HG03039 (cell line): Measurements from ENCODE around the gene ESAM.

Experiments used
- ATAC-seq: cut with Tn5 transposase; IDR thresholded peaks from one replicate; pipeline ENCODE4 v1.9.1; 2021; ENCODE audit warnings: mild to moderate bottlenecking, moderate library complexity; ENCODE audit not compliant: unreplicated experiment

The ESAM gene

DNA sequence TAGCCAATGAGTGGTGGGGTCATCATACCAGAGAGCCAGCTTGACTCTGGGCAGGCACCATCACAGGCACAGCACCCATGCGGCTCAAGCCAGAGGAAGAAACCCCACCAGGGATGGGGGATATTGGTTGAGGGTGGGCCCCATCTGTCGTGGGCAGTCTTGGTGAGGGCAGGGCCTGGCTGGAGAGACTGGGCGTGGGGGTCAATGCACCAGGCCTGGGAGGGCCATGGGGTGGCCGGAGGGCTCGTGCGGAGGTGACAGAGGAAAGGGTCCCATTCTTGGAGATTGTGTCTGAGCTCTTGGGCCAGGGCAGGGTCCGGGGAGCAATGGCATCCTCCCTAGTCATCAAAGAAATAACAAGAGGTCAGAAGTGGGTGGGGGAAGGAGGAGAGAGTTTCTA lies 8.5 kb downstream of the ESAM start:
- no peak for ATAC-seq

DNA sequence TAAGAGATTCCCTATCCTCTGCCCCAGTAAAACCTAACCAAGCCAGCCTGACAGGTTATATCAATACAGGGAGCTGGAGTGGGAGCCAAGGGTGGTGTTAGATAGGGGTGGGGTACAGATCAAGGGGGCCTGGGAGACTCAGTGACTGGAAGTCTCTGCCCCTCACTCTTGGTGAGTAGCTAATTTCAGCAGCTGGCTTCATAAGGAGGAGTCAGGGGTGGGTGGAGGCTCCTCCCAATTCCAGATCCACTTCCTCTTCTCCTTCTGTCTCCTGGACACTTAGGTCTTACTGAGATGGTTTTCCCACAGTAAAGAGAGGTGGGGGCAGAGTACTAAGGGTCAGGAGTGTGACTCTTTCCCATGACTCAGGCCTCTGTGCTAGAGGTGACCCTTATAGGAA lies 8.9 kb downstream of the ESAM start:
- ATAC-seq, result no peak

DNA sequence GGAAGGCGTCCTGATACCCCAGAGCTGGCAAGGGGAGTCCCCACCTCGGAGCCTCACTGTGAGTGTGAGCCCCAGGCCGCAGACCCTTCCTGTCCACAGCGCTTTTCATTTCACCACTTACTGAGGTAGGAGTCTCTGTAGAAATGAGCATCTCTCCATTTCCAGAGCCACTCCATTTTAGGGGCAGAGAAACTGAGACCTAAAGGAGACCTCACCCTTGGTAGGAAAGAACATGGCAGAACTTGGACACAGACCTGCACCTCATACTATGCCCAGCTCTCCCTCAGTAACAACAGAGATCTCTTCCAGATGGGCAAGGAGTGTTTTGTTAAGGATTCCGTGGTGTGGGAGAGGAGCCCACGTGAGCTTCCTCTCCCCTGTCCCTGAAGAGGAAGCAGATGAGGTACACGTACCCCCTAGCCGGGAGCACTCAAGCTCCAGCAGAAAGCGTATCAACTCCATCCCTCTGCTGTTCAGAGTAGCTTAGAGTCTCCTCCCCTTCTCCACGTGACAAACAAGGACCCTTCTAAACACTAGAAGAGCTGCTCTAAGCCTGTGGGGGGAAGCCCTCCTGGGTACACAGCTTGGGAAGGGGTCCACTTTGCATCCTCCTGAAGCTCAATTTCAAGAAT lies 9.5 kb downstream of the ESAM start:
- ATAC-seq, result no peak

DNA sequence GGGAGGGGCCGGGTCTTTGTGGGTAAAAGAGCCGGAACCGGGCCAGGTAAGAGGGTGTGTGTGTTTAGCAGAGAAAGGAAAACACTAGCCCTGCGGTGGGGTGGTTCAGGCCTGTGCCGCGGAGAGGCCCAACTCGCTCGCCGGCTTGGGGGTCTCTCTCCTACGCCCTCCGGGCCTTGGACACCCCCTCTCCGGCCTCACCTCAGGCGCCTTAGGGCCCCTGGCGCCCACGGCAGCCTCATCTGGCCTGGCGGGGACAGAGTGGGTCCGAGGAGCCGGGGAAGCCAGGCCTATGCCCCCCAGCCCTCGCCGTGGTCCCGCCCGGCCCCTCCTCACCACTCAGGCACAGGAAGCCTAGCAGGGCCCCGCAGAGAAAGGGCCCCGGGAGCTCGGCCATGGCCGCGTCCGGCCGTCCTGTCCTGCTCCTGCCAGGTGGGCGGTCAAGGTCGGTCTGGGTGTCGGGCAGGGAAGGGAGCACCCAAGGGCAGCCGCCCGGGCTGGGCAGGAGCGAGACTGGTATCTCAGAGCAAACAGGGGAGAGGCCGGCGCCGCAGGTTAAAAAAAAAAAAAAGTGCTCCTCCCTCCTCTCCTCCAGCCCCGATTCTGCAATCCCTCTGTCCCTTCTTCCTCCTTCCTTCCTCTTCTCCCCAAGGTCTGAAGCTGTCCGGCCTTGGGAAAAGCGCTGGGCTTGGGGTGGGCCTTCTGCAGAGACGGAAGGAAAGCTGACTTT lies 10.2 kb downstream of the ESAM start, which contains the start of gene VSIG2:
Gene VSIG2 (minus strand): TSS at position 515 of the 730 bp plus-strand sequence. CDS start 118 bp downstream, at position 397.
- no peak for ATAC-seq

DNA sequence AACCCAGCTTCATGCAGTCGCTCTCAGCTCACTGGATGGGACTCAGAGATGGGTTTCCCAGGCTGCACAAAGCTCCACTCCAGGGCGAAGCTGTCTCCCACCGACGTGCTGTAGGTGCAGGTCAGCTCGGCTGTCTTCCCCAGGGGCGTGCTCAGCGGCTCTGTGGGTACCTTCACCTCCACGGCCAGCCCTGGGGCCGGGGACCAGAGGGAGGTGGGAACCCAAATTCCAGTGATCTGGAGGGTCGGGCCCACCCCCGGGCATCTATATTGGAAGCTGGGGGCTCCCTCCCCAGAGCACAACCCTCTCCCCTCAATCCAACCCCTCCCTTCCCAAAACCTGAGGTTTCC lies 10.7 kb downstream of the ESAM start:
- ATAC-seq, result no peak

DNA sequence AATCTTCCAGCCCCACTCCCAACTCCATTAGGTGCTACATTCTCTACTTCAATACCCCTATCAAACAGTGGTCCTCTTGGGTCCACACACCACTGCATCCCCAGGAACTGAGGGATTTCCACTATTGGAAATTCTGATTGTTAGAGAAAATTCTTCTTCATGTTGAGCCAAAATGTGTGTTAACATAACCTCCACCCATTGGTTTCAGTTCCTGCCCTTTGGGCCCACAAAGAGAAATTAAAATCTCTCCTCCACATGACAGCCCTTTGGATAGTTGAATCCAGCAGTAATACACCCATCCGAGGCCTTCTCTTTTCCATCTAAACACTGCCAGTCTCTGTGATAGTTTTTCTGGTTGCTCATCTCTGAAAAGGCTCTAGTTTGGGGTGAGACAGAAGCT lies 12.2 kb downstream of the ESAM start:
- ATAC-seq, result no peak

DNA sequence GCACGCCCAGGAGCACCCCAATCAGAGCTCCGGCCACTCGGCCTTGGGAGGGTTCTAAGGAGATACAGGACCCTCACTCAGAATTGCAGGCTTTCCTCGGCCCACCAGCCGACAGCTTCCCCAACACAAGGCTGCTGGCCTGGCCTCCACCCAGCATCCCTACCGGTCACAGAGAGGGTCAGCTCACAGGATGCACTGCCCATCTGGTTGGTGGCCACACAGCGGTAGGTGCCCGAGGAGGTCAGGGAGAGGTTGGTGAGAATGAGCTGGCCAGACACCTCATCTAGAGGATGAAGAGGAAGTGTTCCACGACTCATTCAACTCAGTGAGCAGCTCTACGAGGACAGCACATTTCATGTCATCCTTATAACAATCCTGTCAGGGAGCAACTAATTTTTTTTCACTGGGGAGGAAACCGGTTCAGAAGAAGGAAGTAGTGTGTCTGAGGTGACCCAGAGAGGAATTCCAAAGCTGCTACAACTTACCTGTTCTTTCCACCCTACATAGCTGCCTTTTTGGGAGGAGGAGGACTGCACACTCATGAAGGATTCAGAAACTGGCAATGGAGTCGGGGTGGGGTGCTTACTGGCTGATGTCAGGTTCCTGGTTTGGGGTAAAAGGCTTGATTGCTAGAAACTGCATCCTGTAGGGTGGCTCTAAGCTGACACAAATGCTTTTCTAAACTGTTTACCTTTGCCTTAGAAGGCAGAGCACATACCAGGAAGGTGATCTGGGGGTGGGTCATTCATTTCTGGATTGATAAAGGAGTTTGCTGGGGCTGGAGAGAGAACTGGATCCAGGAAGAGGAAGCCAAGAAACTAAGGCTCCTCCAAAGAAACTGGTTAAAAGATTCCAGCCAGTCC lies 13.4 kb downstream of the ESAM start:
- no peak for ATAC-seq

DNA sequence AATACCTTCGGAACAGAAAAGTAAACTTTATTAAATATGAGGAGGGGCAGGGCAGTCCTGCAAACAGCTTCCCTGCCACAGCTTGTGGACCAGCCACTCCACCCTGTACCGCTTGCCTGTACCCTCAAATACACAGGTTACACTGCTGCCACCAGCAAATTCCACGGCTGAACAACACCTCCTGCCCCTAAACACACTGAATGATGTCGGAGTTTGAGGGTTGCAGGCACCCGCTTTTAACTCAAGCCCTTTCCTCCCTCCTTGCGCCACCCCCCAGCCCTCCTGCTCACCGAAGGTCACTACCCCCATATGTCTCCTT lies 14.0 kb downstream of the ESAM start:
- ATAC-seq, result no peak

DNA sequence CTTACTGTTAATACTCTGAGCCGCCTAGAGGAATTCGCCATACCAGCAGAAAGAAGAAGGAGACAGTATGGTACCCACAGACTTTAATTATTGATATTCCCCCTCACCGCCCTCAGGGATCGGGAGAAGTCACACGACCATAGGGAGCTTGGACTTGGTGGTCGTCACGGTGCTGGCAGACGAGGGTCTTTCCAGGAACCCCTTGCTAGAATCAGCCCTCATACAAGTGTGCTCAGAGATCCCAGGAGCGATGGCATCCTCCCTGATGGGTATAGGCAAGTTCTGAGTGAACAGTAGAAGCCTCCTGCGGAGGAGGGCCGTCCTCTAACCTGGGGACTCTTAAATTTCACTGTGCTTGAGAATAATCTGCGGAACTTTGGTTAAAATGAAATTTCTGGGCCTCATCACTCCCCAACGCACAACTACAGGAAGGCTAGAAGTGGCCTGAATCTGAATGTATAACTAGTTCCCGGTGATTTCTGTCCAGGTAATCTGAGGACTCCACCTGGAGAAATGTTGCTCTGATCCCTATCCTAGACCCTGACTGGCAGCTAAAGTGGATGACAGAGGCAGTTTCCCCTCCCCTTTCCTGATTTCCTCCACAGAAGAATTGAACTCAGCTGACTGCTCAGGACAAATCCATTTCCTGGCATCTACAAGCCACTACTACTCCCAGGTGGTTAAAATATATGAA lies 14.5 kb downstream of the ESAM start:
- ATAC-seq, result no peak

DNA sequence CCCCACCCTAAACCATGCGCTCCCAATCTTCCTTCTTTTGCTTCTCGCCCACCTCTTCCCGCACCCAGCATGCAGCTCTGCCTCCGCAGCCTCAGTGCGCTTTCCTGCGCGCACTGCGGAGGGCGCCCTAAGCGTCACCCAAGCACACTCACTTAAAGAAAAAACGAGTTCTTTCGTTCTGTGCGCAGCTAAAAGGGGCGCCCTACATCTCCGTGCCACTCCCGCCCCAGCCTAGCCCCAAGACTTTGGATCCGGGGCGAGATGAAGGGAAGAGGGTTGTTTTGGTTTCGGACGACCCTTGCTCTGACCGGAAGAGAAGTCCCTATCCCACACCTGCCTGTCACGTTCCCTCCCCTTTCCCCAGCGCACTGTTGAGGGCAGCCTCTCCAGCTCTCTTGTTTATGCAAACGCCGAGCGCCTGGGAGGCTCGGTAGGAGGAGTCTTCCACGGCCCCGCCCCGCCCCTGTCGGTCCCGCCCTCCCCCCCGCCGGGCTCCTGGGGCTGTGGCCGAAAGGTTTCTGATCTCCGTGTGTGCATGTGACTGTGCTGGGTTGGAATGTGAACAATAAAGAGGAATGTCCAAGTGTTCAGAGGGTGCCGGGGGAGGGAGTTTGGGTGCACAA lies 15.4 kb downstream of the ESAM start:
- peak; percentile 92 for ATAC-seq

DNA sequence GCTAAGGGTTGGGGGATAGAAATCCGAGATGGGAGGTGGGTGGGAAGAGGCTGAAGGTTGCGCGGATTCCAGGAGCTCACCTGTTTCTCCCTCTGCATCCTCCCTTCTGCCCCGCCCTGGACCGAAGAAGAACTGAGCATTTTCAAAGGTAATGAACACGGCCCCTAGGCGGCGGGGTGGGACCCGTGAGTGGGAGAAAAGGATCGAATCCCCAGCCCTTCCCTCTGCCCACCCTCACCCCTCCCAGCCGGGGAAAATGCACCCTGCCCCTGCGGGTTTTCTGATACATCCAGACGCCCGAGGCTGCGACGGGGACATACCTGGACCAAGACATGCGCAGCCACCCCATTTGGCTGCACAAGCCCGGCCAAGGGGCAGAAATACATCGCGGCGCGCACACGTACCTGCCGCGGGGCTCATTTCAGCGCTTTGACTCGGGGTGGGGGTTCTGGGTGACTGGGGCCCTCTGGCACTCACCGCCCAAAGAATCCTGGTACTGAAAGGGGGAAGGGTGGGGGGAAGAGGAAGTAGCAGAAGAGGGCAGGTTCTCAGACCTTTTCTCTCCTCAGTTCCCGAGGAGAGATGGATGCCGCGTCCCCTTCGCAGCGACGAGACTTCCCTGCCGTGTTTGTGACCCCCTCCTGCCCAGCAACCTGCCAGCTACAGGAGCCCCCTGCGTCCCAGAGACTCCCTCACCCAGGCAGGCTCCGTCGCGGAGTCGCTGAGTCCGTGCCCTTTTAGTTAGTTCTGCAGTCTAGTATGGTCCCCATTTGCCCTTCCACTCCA lies 16.1 kb downstream of the ESAM start:
- no peak for ATAC-seq

DNA sequence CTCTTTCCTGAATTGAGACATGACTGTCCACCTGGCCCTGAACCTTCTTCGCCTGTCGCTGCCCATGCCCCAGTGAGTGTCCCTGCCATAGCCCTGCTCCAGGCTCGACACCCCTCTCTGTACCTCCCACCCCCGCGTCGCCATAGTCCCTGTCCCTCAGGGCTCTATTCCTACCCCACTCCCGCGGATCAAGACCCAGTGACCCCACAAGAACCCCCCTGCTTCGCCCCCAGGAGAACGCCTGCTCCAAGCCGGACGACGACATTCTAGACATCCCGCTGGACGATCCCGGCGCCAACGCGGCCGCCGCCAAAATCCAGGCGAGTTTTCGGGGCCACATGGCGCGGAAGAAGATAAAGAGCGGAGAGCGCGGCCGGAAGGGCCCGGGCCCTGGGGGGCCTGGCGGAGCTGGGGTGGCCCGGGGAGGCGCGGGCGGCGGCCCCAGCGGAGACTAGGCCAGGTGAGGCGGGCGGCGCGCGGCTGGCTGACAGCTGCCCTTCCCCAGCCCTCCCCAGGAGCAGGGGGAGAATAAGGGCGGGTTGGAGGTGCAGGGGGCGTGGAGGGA lies 16.7 kb downstream of the ESAM start:
- no peak for ATAC-seq

DNA sequence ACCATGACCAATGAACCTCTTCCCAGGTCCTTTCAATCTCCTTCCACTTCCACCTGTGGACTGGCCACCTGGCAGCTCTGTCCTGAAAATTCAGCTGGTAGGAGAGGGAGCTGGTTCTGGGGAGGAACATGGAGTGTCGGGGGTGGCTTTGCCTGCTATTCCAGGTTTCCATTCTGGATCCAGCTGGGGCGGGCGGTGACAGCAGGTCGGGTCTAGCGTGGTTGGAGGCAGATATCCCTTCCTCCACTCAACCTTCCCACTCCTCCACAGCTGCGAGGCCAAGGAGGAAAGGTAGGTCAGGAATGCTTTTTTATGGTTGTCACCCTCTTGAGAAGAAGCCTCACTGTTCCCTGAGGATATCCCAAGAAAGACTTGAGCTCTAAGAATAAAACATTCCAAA lies 19.0 kb downstream of the ESAM start:
- ATAC-seq, result no peak

DNA sequence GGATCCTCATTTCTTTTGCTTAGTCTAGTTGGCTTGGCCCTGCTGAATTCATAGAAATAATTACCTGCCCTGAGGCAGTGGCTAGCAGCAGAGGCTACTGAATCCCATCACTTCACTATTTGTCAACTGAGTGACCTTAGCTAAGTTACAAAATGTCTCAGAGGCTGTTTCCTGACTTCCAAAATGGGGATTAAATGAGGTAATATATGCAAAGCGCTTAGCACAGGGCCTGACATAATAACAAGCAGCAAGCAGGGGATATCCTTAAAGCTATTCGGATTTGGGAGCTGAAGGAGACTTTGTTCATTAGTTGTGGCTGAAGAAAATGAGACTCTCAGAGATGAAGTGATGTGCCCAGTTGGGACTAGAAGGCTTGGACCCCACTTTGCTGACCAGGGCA lies 19.5 kb downstream of the ESAM start:
- ATAC-seq, result no peak

DNA sequence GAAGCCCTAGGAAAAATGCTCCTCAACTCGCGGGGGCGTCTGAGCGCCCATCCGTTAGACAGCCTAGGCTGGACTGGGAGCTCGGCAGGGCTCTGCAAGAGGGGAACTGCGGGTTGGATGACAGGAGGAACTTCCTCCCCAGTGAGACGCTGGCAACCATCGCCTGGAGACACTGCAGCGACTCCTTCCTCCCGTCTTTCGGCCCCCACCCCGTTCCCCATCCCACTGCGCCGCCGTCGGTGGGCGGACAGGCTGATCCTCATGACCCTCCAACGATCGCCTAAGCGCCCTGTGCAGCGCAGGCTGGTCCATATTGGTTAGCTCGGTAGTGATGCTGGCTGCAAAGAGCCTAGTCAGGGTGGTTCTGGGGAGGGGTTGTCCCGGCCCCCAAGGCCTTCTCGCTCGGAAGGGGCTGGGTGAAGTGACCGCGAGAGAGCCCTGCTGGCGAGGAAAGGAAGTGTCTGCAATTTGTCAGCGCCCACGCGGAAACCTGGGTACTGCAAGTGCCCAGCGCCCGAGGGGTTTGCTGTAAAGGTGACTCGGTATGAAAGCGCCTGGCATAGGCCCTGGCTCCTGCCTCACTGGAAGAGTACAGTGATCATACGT lies 21.7 kb downstream of the ESAM start:
- ATAC-seq, result peak; percentile 32

DNA sequence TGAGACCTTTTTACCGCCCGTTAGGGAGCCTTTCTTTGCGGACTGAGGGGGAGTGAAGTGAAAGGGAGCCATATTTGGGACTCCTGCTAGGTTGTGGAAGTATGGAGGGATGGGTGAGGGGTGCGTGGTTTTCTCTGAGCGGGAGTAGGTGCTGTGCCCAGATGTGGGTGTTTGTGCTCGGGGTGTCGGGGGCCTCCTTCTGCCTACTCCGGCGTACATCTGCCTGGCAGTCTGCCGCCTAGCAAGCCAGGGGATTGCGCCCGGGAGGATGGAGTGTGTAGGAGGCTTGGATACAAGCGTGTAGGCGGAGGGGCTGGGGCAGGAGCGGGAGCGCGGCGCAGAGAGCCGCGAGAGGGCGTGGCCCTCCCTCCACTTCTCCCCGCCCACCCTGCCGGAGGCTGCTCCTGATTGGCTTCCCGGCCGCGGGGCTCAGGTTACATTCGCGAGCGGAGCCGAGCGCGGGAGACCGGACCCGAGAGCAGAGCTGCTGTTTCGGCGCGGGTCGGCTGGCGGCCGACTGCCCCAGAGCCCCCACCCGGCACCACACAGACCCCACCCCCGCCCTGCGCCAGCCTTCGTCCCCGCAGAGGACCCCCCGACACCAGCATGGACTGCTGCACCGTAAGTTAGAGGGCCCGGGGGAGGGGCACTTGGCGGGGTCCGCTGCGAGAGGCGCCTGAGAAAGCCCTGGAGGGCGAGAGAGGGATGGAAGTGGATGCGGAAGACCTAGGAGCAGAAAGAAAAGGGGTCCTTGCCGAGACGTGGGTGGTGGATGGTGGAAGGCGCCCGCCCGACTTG lies 22.4 kb downstream of the ESAM start, which contains the start of gene NRGN:
Gene NRGN (plus strand): TSS at position 464 of the 798 bp plus-strand sequence. CDS start 143 bp downstream, at position 607.
- peak; percentile 93 for ATAC-seq

DNA sequence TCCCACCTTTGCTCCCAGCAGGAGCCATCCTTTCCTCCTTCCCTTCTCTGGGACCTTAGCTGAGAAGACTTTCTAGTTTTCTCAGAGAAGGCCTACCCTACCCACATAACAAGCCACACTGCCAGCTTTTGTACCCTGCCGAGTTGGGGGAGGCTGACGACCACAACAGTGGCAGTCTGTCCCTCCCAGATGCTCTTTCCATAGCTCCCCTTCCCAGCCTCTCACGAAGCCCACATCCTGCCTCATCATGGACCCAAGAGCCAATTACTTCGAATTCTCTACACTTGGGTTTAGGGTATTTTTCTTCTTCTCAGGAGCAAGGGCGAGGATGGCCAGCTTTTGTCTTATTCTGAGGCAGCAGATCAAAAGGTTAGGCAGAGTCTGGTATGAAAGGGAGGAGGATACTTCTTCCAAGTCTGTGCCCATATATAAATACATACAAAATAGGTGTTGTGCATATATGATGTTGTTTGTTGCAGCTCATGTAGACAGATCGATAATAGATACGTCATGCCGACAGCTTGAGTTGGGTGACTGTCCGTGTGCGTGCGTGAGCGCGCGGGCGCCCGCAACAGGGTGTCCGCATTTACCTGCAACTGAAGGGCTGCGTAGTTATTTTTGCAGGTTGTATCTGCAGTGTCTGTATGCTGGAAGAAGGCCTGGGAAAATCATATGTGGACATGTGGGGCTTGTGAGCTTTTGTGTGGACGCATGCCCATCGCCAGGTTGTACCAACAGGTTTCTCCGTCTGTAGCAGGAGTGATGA lies 23.2 kb downstream of the ESAM start:
- ATAC-seq, result no peak
